ENCODE data around the gene MAPK8IP3. TPM values are rescaled to one million over a fixed set of nuclear protein-coding genes. Genes with fewer than 3 reads are reported as not detected.

Gene MAPK8IP3
- total RNA-seq, 2 donors from 2014 or later = 44.0 to 62.6 TPM

DNA sequence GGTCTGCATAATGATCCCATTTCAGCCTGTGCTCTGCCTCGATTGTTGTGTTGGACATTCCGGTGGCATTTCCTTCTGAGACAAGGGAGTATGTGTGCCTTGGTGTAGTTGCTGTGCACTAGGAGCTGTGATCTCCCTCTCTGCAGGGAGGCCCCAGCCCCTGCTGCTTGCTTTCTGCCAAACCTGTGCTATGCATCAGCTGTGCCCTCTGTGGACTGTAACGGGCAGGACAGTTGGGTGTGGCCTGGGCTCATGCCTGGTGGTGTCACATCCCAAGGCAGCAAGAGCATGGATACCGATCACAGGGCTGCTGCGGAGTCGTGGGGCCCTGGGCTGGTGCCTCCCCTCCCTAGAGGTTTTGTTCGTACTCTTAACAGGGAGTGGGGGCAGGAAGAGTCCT, 31.7 kb upstream of the MAPK8IP3 start:
- TF ChIP-seq, protein P1, sequence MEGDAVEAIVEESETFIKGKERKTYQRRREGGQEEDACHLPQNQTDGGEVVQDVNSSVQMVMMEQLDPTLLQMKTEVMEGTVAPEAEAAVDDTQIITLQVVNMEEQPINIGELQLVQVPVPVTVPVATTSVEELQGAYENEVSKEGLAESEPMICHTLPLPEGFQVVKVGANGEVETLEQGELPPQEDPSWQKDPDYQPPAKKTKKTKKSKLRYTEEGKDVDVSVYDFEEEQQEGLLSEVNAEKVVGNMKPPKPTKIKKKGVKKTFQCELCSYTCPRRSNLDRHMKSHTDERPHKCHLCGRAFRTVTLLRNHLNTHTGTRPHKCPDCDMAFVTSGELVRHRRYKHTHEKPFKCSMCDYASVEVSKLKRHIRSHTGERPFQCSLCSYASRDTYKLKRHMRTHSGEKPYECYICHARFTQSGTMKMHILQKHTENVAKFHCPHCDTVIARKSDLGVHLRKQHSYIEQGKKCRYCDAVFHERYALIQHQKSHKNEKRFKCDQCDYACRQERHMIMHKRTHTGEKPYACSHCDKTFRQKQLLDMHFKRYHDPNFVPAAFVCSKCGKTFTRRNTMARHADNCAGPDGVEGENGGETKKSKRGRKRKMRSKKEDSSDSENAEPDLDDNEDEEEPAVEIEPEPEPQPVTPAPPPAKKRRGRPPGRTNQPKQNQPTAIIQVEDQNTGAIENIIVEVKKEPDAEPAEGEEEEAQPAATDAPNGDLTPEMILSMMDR (IDR thresholded peaks at IDR 0.05) = no peak
- Histone ChIP-seq H3K4me1 (no peaks in the 10 kb centered on the region), H3K27ac (no peak overlapping the region), H3K36me3 (peaks cover 9% of the 10 kb centered on the region), H3K27me3 (no peaks in the 10 kb centered on the region), H3K4me3 (no peak overlapping the region), H3K9ac (ENCODE audit: low read depth in 2 of 2, low read length in 2 of 2) (no peak overlapping the region), H3K9me3 (no peaks in the 10 kb centered on the region)
- no peak for DNase-seq
- intact Hi-C loops (cut with DNase I) = no loop called here

DNA sequence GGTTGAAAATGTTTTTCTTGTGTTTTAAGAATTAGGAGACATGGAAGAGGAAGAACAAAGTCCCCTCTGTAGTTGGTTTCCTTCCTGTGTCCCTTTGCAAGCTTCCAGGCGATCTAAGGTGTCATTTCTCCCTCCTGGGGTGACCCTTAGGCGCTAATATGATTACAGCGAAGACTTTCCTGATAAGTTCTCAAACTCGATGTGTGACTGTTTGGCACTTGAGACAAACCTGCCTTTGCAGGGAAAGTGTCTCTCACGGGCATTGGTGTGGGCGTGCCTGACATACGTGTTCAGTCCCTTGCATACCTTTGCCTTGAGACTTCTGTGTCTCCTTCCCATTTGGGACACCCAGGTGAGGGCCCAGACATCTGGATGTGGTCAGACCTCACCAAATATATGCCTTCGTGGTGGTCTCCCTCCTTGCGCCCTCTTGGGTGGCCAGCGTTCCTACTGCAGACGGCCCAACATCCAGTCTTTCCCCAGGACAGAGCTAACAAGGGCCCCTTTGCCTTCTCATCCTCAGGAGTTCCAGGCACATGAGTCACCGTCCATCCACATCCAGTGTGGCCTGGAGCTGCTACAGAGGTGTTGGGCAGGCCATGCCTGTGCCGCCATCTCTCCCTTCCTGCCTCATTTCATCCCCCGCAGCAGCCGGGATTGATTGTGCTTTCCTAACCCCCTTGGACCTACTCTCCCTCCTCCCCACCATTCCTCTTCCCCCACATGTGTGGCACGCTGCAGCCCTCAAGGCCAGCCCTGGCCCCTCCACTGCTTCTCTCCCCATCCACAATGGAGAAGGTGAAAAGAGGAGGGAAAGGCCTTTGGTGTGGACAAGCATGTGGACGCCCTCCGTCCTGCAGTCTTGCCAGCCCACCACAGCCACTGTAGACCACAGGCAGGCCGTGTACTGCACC, 31.0 kb upstream of the MAPK8IP3 start:
- no peak overlapping the region for H3K9ac ChIP-seq (ENCODE audit: low read depth in 2 of 2, low read length in 2 of 2)
- no peaks in the 10 kb centered on the region for H3K27me3 ChIP-seq
- H3K36me3 ChIP-seq = peaks cover 9% of the 10 kb centered on the region
- intact Hi-C loops (cut with DNase I) = no loop called here
- H3K9me3 ChIP-seq = no peaks in the 10 kb centered on the region
- H3K27ac ChIP-seq = no peak overlapping the region
- no peak for DNase-seq
- H3K4me3 ChIP-seq = no peak overlapping the region
- H3K4me1 ChIP-seq = no peaks in the 10 kb centered on the region
- TF ChIP-seq, protein P1 (IDR thresholded peaks at IDR 0.05) = no peak

- TF ChIP-seq, protein P1 (IDR thresholded peaks at IDR 0.05) = no peak
Measured at GRCh38 chr16:1676661-1677060, 29.3 kb upstream of the MAPK8IP3 start.

DNA sequence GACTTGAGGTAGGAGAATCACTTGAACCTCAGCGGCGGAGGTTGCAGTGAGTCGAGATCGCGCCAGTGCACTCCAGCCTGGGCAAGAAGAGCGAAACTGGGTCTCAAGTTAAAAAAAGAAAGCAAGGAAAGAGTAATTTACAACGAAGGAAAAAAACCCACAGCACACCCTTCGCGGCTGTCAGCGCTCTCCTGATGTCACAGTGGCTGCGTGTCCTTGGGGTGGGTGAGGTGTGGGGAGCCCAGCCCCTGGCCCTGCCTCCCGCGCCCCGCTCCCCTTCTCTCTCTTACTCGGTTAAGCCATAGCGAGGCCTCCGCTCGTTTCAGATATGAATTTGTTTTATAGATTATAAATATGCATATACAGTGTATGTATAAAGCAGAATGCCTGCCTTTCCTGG, 28.7 kb upstream of the MAPK8IP3 start:
- no peak overlapping the region for H3K4me3 ChIP-seq
- peaks cover 5% of the 10 kb centered on the region for H3K36me3 ChIP-seq
- DNase-seq = no peak
- intact Hi-C loops (cut with DNase I) = no loop called here
- H3K9ac ChIP-seq (ENCODE audit: low read depth in 2 of 2, low read length in 2 of 2) = no peak overlapping the region
- H3K27ac ChIP-seq = no peak overlapping the region
- H3K27me3 ChIP-seq = no peaks in the 10 kb centered on the region
- H3K4me1 ChIP-seq = no peaks in the 10 kb centered on the region
- H3K9me3 ChIP-seq = no peaks in the 10 kb centered on the region
- TF ChIP-seq, protein P1 (IDR thresholded peaks at IDR 0.05) = no peak

More at GRCh38 chr16:1676661-1677060, 29.3 kb upstream of the MAPK8IP3 start:
- Histone ChIP-seq H3K9ac (ENCODE audit: low read depth in 2 of 2, low read length in 2 of 2) (no peak overlapping the region), H3K27me3 (no peaks in the 10 kb centered on the region), H3K9me3 (no peaks in the 10 kb centered on the region), H3K4me1 (no peaks in the 10 kb centered on the region), H3K36me3 (peaks cover 5% of the 10 kb centered on the region), H3K4me3 (no peak overlapping the region), H3K27ac (no peak overlapping the region)
- DNase-seq = no peak
- intact Hi-C loops (cut with DNase I) = no loop called here

DNA sequence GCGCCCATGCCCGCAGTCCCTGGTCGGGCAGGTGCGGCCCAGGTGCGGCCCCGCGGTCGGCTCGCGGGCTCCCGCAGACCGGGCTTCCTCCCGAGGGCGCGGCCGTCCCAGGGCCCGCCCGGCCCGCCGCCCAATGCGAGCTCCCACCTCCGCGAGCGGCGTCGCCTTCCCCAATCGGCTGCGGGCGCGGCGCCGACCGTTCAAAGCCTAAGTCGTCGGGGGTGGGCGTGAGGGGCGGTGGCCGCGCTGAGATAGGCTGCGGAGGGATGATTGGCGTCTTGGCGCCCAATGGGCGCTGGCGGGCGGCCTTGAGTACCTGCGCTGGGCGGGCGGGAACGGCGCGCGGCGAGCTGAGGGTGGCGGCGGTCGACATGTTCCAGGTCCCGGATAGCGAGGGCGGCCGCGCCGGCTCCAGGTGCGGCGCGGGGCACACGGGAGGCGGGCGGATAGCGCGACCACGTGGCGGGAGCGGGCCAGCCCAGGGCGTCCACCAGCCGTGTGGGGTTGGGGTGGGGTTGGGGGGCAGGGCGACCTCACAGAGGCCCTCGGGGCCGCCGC, 28.0 kb upstream of the MAPK8IP3 start, which contains the start of gene JPT2:
TSS of gene JPT2 (plus strand) at position 338 of the 558 bp plus-strand sequence. CDS start at position 372, 34 bp downstream.
- no peaks in the 10 kb centered on the region for H3K9me3 ChIP-seq
- no peaks in the 10 kb centered on the region for H3K27me3 ChIP-seq
- H3K9ac ChIP-seq (ENCODE audit: low read depth in 2 of 2, low read length in 2 of 2) = peak within 1 kb of the TSS; percentile 76 to 85
- TF ChIP-seq, protein P1 (IDR thresholded peaks at IDR 0.05) = no peak
- peak; percentile 97 for DNase-seq
- intact Hi-C loops (cut with DNase I) = no loop called here
- H3K4me3 ChIP-seq = peak within 1 kb of the TSS; percentile 86
- H3K27ac ChIP-seq = peak within 1 kb of the TSS; percentile 63
- peaks cover 5% of the 10 kb centered on the region for H3K36me3 ChIP-seq
- no peaks in the 10 kb centered on the region for H3K4me1 ChIP-seq

Measured in colonic mucosa (tissue), 4 donors.